Measurements from ENCODE around the gene BRAP.
"Not testable (repeated sequence)": the region's sequence is repeated elsewhere in the genome, so short reads cannot be mapped to it uniquely, and the experiment has no call there.

The BRAP gene

GRCh38 chr12:111672822-111673381, 12.9 kb downstream of the BRAP start:
- DNase-seq: no peak

GRCh38 chr12:111664961-111665865, 20.5 kb downstream of the BRAP start:
- DNase-seq: no peak

- DNase-seq: no peak
Observed at GRCh38 chr12:111664499-111664898, 21.3 kb downstream of the BRAP start.

- no peak for DNase-seq
Observed at GRCh38 chr12:111656016-111656415, 29.7 kb downstream of the BRAP start.

GRCh38 chr12:111655356-111655755, 30.4 kb downstream of the BRAP start:
- no peak for DNase-seq

- DNase-seq: no peak
Observed at GRCh38 chr12:111653596-111653995, 32.2 kb downstream of the BRAP start.

GRCh38 chr12:111652530-111652929, 33.2 kb downstream of the BRAP start:
- not testable (repeated sequence) for DNase-seq

GRCh38 chr12:111650912-111651311, 34.8 kb downstream of the BRAP start:
- DNase-seq: no peak

- DNase-seq: no peak
Observed at GRCh38 chr12:111645433-111645832, 40.3 kb downstream of the BRAP start.

- no peak for DNase-seq
Observed at GRCh38 chr12:111643427-111643826, 42.3 kb downstream of the BRAP start.

GRCh38 chr12:111642681-111643426, 42.9 kb downstream of the BRAP start:
- no peak for DNase-seq

GRCh38 chr12:111640506-111640905, 45.2 kb downstream of the BRAP start:
- no peak for DNase-seq

GRCh38 chr12:111638556-111638955, 47.2 kb downstream of the BRAP start:
- no peak for DNase-seq

- no peak for DNase-seq
Observed at GRCh38 chr12:111636209-111636945, 49.4 kb downstream of the BRAP start.

GRCh38 chr12:111635524-111635923, 50.2 kb downstream of the BRAP start:
- DNase-seq: no peak

- no peak for DNase-seq
Observed at GRCh38 chr12:111628505-111629260, 57.1 kb downstream of the BRAP start.

GRCh38 chr12:111626230-111626629, 59.5 kb downstream of the BRAP start:
- no peak for DNase-seq

GRCh38 chr12:111624540-111624939, 61.2 kb downstream of the BRAP start:
- no peak for DNase-seq

- not testable (repeated sequence) for DNase-seq
Observed at GRCh38 chr12:111617841-111618240, 67.9 kb downstream of the BRAP start.

GRCh38 chr12:111616177-111616623, 69.6 kb downstream of the BRAP start:
- no peak for DNase-seq

GRCh38 chr12:111607239-111607638, 78.5 kb downstream of the BRAP start:
- no peak for DNase-seq

- no peak for DNase-seq
Observed at GRCh38 chr12:111606767-111607230, 79.0 kb downstream of the BRAP start.

Data from SHP77 treated with DMSO at 0.1 percent for 48 hours (cell line).